ENCODE data around the gene GPR52.

DNA sequence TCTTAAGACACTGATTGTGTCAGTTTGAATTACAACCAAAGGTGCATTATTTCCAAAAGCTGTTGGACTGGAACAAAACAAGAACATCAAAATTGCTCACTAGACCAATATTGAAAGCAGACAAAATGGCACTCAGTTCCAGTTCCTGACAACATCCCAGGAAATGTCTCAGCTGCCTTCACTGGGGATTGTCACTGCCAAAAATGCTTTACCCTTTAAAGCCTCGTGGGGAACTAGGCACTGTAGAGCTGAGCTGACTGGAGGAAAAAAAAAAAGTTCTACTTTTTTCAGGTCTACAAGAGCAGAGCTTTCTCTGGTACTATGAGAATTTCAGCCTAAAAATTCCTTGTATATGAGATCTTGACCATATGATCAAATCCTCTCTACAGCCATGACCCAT is 21.9 kb downstream of the GPR52 start:
- no peak for TF ChIP-seq POLR2A (IDR thresholded peaks at IDR 0.05)
- TF ChIP-seq, protein P1, sequence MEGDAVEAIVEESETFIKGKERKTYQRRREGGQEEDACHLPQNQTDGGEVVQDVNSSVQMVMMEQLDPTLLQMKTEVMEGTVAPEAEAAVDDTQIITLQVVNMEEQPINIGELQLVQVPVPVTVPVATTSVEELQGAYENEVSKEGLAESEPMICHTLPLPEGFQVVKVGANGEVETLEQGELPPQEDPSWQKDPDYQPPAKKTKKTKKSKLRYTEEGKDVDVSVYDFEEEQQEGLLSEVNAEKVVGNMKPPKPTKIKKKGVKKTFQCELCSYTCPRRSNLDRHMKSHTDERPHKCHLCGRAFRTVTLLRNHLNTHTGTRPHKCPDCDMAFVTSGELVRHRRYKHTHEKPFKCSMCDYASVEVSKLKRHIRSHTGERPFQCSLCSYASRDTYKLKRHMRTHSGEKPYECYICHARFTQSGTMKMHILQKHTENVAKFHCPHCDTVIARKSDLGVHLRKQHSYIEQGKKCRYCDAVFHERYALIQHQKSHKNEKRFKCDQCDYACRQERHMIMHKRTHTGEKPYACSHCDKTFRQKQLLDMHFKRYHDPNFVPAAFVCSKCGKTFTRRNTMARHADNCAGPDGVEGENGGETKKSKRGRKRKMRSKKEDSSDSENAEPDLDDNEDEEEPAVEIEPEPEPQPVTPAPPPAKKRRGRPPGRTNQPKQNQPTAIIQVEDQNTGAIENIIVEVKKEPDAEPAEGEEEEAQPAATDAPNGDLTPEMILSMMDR (IDR thresholded peaks at IDR 0.05) = no peak
